IPS DF 4.7 (cell line): ENCODE results near the gene LOXL4.

Experiments
- DNase-seq: peaks from one replicate; pipeline ENCODE4 v3.0.0-alpha.2; 2013; ENCODE audit warnings: low spot score; ENCODE audit errors: extremely low read depth

Gene LOXL4

DNA sequence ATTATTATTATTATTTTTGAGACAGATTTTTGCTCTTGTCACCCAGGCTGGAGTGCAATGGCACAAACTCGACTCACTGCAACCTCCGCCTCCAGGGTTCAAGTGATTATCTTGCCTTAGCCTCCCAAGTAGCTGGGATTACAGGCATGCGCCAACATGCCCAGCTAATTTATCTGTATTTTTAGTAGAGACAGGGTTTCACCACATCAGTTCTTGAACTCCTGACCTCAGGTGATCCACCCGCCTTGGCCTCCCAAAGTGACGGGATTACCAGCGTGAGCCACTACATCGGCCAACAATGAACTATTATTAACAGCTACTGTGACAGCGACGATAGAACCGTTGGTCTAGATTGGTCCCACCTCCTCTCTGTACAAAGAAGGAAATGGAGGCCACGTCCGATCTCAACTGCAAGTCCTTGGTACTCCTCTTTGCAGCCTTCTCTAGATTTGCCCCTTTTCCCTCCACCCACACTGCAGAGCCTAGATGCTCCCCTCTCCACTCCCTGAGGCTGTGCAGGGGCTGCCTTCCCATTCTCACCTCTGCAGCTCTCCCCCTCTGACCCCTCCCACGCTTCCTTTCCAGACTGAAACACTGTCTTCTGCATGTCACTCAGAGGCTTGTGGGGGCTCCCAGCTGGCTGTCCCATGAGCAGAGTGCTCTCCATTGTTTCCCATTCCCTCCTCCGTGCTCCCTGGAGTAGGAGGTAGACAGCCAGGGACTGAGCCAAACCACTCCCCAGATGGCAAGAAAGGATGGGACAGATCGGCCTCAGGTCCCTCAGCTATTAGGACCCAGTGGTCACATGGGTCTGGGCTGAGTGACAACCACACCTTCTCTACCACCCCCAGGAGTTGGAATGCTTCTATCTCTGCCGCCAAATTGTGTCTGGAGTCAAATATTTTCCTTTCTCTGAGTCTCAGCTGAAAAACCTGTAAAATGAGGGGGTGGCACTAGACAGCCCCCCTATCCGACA is 2.3 kb downstream of the LOXL4 start:
- DNase-seq = no peak

DNA sequence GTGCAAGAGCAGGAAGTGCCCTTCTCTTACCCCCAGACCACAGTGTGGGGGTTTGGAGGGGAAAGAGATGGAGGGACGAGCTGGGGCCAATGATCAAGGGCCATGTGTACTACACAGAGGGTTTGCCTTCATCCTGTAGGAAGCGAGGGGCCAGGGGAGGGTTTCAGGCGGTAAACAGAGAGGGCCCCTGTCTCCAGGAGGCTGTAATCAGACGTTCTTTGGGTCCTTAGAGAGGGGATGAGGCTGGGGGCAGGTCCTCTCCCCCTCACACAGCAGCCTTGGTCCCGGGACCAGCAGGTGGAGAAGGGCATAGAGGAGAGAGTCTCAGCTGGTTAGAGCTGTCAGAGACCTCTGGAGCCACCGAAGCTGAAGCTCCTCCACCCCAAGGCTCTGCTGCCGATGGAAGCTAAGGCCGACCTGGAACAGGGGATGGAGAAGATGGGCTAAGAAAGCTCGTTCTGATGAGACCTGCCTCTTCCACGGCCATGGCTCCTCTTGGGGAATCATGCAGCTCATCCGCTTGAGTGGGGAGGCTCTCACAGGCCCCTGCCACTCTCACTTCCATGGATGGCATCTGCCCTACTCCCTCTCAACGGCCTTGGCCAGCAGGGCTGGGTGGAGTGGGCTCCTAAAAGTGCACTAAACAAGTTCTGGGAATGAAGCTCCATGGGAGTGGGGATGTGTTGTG is 3.5 kb downstream of the LOXL4 start:
- no peak for DNase-seq

DNA sequence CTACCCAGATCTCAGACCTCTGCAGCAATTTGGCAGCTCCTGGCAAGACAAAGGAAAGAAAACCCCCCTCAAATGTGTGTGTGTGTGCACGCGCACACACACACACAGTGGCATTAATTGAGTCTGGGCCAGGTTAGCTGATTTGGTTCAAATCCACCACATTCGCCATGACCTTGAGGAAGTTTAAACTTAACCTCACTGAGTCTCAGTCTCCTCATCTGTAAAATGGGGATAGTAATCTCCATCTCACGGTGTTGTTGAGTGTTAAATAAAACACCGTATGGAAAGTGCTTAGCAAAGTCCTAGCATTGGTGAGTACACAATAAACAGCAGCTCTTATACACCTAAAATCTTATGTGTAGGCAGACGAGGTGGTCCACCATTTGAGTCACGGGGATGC is 4.9 kb downstream of the LOXL4 start:
- DNase-seq = no peak

DNA sequence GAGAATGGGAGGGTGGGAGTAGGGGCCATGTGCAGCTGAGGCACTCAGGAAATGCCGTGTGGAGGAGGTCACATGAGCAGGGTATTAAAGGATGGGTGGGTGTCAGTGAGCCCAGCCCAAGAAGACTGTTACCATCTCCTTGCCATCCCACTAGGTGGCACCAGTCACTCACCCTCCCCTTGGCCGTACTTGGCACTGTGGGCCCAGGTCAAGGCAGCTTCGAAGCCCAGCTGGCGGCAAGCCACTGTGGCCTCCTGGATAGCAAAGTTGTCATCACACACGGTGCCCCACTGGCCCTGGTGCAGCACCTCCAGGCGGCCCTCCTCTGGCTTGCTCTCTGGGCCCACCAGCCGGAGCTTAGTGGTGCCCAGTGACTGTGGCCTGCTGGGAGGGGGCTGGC is 5.4 kb downstream of the LOXL4 start:
- no peak for DNase-seq

DNA sequence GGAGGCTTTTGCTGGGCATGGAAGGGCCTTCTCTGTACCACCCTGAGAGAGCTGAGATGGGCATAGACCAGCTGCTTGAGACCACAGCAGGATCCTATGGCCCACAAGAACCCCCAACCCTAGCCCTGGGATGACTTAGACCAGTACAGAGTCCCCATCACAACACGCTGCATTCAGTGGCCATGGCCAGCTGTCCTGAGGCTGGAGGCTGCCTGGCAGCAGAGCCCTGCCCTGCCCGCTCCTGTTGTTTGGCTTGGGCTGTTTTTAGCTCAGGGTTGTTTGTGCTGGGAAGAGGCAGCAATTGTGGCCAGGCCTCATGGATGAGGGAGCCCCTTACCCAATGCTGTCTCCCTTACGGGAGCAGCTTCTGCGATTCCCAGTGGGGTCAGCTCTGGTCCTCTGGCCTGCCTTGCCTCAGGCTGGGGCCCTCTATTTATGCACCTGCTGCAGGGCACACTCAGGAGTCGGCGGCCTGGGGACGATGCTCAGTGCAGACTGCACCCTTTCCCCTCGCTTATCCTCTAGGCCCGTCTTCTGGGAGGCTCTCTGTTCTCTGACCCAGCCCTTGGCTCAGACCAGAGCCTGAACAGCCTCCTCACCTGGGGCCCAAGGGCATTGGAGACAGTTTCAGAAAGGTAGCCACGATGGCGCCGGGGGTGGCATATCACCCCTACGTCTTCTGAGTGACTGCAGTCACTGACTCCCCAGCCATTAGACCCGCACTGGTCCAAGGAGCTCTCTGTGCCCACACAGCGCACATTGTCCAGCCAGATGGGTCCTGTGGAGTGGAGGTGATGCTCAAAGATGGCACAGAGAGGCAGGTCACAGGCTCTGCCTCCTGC is 6.3 kb downstream of the LOXL4 start:
- no peak for DNase-seq

DNA sequence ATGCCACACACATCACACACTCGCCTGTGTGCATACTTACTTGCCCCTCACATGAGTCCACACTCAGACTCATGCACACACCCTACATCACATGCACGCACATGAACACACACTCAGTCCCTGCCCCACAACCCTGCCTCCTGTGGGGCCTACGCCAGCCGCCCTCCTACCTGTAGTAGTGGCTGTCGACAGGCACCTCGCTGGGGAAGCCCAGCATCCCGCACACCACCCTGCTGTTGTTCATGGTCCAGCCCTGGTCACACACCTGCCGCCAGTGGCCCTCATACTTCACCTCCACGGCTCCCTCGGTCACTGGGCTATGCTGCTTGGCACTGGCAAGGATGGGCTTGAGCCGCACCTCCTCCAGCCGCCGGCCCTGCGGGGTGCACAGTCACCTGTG is 7.2 kb downstream of the LOXL4 start:
- no peak for DNase-seq

DNA sequence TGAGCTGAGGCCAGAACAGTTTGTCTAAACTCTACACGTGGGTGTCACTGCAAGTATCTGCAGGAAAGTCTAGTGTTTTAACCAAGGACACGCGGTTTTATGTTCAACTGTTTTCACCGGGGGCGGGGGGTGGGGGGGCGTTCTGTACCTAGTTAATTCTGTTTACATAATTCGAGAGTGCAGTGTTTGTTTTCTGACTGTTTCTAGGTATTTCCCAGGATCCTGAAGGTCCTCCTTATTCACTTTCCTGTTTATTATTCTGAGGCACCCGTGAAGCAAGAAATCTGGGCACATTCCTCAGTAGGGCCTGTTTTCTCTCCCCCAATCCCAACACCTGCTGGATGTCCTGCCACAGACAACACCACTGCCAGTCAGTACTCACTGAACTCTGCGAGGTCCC is 7.6 kb downstream of the LOXL4 start:
- DNase-seq = no peak

DNA sequence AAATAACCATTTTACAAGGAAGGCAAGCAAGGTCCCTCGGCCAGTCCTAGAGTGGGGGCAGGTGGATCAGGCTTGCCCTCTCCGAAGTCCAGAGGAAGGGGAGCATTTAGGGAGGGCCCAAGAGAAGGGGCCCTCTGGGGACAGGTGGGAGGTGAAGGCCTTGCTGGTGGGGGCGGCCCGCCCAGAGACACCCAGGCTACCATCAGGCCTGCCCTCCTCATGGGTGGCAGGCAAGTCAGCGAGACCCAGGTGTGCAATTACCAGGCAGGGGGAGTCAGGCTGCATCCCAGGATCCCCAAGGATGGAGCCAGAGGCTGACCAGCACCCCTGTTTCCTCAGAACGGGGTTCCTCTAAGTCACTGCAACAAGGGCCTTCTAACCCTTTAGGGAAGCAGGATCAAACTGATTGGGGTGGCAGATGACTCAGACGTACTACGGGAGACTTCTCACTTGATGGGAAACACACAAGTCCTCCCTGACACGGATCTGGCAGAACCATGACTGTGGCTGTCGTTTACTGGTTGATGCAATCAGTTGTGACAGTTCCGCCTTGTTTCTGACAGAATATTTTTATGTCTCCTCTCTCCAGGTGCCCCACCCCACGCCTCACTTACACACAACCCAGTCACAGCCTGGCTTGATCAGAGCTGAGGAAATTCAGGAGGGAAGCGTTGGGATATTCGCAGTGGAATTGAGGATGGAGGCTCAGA is 8.2 kb downstream of the LOXL4 start:
- DNase-seq = no peak

DNA sequence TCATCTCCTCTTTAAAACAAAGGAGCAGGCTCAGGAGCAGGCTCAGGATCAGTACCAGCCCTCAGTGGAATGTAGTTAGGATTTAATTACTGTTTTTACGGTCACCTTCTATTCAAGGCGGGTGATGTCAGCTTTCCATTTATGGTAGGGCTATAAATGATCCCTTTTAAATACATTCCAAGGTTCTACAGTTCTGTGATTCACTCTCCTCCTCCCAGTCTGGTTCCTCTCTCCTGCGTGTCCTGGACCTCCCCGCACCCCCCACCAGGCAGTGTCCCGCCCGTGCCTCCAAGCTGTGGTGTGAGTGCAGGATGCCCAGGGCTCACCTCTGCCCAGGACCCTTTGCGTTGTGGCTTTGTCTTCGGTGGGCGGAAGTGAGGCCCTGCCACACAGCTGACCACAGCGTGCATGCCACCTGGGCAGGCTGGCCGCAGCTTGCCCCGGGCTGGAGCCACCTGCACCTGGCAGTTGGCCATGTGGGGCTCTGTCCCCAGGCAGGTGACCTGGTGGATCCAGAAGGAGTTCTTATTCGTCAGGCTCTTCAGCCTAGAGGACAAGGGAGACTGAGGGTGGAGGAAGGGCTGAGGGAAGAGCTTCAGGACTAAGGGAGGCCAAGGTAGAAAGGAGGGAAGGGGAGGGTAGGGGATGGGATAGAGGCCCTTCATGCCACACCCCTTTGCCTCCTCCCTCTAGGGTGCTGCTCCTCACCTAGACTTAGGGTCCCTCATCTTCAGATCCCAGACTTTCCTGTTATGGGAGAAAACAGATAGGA is 9.1 kb downstream of the LOXL4 start:
- no peak for DNase-seq

DNA sequence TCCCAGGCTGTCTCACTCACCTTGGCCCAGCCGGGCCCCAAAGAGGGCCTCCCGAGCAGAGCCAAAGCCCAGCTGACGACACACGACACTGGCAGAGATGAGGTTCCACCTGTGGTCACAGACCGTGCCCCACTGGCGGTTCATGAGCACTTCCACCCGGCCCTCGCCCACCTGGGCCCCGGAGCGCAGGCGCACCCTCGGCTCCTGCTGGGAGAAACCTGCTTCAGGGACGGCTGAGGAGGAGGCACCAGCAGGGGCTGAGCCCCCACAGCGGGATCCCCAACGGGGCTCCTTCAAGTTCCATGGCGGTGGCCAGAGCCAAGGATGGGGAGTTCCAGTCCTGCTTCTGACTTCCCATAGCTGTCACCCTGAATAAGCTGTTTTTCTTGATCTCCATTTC is 10.0 kb downstream of the LOXL4 start:
- DNase-seq = no peak

DNA sequence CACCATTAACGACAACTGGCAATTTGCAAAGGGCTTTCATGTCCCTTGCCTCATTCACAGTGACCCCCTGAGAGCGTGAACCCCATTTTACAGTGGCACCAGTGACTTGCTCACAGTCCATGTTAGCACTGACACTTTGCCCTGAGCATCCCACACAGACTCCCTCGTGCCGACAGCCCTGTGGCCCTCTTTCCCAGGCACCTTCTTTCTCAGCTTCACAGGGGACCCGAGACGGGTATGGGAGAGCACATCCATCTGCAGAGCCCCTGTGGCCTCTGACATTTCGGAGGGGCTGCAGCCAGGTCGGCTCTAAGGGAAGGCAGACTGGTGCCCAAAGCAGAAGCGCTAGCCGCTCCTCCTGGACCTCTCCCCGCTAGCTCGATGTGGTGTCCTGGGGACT is 10.8 kb downstream of the LOXL4 start:
- DNase-seq = no peak

DNA sequence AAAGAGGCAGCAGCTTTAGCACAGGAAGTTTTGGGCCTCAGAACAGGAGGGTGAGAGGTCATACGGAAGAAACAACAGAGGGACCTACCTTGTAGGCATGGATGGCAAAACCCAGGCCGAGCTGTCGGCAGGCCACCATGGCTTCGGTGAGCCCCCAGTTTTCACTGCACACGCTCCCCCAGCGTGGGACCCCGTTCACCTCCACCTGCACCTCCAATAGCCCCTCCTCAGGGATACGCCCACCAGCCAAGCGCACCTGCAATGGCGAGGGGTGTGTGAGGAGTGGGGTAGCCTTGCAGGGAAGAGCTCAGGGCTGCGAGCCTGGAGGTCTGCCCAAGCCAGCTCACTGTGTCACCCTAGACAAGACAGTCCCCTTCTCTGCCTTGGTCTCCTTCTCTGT is 11.3 kb downstream of the LOXL4 start:
- no peak for DNase-seq

DNA sequence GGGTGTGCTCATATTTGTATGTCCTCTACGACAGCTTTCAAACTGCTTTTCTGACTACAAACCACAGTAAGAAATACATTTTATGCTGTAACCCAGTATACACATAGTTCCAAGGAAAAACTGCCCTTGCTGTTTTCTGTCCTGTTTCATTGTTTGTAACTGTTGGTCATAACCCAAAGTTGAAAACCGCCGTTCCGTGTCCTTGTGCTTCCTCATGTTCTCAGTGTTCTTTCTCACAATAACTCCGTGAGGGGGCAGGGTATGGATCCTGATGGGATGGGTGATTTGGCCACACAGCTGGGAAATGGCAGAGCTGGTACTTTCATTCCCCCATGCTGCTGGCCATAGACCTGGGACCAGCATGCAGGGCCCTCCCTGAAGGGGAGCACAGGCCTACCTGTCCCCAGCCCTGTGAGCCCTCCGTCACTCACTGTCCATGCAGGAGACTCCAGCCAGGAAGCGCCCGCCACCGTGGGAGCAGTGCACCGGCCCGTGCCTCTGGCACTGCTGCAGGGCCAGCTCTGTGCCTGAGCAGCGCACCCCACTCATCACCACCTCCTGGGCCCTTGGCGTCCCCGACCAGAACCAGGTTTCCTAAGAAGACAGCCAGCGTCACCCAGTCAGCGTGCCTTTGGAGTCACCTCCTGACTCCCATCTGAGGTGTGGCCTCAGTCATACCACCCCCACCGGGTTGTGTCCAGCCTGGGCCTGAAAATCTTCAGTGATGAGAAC is 12.7 kb downstream of the LOXL4 start:
- DNase-seq = no peak

DNA sequence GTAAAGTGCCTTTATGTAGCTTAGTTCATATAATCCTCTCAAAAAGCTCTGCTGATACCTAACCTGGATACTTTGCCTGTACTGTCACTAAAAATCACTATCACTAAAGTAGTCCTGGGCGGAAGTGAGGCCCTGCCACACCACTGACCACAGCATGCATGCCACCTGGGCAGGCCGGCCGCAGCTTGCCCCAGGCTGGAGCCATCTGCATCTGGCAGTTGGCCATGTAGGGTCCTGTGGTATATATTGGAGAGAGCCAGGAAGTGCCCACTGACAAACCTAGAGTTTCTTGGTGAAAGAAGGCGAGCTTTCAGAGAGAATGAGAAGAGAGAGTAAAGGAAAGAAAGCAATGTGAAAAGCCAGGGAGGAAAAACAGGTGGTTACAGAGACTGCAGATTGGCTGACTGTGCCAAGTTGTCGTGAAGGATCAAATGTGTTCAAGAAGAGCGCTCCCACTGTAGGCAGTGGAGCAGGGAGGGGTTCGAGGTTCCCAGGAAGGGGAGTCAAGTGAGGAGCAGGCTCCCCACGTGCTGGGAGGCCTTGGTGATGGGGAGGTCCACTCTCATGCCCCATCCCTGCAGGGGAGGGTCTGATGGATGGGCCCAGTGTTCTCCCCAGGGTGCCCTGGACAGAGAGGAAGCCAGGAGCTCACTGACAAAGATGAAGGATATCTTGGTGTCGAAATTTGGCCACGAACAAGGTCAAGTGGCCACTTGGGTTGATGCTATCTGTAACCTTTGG is 13.6 kb downstream of the LOXL4 start:
- no peak for DNase-seq

DNA sequence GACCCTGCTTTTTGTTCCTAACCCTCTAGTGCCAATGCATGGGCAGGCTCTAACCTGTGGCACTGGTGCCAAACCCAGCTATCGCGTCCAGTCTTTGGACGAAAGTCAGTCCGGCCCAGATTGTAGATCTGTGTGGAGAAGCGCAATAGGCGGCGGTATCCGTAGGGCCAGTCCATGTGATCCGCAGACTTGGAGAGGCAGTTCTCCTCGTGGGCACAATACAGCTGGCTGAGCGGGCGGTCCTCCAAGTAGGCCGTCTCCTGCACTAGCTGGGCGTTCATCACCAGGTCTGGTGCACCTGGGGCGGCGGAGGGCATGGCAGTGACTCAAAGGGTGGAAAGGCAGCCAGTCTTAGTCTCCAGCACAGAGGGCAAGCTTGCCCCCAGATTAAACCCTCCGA is 14.5 kb downstream of the LOXL4 start:
- no peak for DNase-seq

DNA sequence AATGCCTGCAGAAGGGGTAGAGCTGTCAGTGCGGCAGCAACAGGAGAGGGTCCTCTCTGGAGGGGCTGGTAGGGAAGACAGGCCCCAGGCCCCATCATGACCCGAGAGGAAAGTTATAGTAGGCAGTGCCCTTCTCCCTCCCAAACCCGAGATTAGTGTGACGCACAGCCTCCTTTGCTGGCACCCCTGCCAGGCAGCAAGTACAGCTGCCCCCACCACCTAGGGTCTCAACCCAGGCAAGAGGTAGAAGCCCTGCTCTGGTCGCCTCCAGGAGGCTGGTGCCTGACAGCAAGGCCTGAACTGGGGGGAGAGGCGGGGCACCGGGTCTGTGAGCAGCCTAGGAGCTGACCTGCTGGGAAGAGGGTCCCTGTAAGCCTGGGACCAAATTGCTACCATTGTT is 15.5 kb downstream of the LOXL4 start:
- DNase-seq = no peak

DNA sequence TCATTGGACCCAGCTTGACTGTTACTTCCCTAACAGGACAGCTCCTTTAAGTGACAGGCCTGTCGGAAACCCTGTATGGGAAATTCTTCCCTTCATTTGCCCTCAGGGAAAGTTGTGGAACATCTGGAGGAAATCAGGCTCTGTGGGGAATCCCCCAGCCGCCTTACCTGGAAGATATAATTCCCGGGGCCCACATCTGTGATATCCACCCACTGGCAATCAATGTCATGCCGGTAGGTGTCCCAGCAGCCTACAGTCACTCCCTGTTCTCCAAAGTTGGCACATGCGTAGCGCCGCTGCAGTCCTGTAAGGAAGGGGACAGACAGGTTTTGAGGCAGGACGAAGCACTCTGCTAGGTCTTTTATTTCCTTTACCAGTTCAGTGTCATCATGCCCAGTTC is 16.6 kb downstream of the LOXL4 start:
- no peak for DNase-seq

DNA sequence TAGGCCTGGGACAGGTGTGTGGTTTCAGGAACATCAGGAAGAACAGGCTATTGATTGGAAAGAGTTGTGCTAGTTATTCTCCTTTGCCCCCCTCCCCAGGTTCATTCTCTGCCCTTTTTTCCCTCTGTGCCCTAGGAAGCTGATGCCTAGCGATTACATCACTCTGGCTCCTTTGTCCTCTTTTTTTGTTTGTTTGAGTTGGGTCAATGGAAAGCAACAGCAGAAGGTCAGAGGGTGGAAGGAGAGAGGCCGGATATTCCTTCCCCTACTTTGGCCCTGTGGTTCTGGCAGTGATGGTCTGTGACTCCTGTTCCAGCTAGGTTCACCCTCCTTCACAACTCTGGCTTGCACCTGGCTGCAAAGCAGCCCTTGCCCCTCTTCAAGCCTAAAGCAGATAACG is 18.9 kb downstream of the LOXL4 start:
- no peak for DNase-seq

DNA sequence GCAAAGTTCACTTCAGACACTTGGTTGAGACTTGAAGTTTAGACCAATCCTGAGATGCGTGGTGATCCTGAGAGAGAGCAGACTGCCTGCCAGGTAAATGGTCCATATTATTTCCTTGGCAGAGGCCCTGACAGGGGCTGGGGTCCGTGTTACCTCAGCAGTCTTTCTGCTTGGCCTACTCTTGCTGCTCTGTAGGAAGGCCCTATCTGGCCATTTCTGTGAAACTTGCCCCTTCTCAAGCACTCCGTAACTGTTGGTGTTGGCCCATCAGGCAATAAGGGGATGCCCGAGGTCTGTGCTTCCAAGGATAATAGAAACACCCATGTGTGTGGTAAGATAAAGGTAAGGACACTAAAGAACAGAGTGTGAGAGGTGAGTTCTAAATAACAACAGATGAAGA is 20.0 kb downstream of the LOXL4 start:
- no peak for DNase-seq
